K562 (cell line): ENCODE data around the gene MINPP1. TPM values are rescaled to one million over a fixed set of nuclear protein-coding genes. Genes with fewer than 3 reads are reported as not detected.

ENCODE experiments used
- ATAC-seq: fragments of 200-7000 bp; cut with Tn5 transposase; 3 replicates; pipeline ENCODE4 v1.9.1; 2020; ENCODE audit warnings: moderate library complexity
- BruUV-seq: library from RNA; stranded (reverse); fragments of 400-500 nt; replicated peaks from 2 replicates; lab custom pipeline; 2021; lab: Mats Ljungman, UMichigan
- CTCF ChIA-PET: fragments of 300-600 bp; formaldehyde crosslinking; extraction: SDS; loops from one replicate; lab custom pipeline; 2021; ENCODE audit warnings: low intra/inter-chr PET ratio; lab: Yijun Ruan, JAX
- POLR2A ChIA-PET: fragments of 300-600, 350-650 bp; sonication (Branson Sonifier 250); formaldehyde crosslinking; extraction: SDS; loops from one replicate; lab custom pipeline; 2021; ENCODE audit warnings: antibody characterized with exemption, inconsistent platforms; lab: Yijun Ruan, JAX
- DNase-seq, 4 experiments: peaks; one replicate each; pipeline versions ENCODE4 v3.0.0 to v3.0.0-alpha.2; 2011 to 2018; ENCODE audit warnings: low spot score in 3 of 4, mixed read lengths in 3 of 4; ENCODE audit errors: extremely low read depth in 1 of 4
- FAIRE-seq: peaks from 2 replicates; lab custom pipeline; 2011; peaks lifted over from hg19 to GRCh38; lab: Jason Lieb, UNC
- H2AFZ ChIP-seq: 2 replicates; pipeline ENCODE4 v1.6.0; 2011; ENCODE audit warnings: low read depth, low read length, control low read depth, inconsistent platforms
- H3K27ac ChIP-seq: fragments of 200-600 bp; 3 replicates; pipeline ENCODE4 v1.8.0; 2011; ENCODE audit warnings: low read depth, mild to moderate bottlenecking, control low read depth, inconsistent platforms, low read length, moderate library complexity, mixed read lengths; ENCODE audit errors: extremely low read depth
- H3K27me3 ChIP-seq, 2 experiments: fragments of 300-600 bp in 1 of 2; 2 replicates in 1 of 2; 3 replicates in 1 of 2; pipeline versions ENCODE4 v1.6.0 to v1.8.0; 2011; ENCODE audit warnings: inconsistent platforms in 2 of 2, low read length in 2 of 2, mild to moderate bottlenecking in 1 of 2, mixed read lengths in 1 of 2, moderate library complexity in 1 of 2; ENCODE audit not compliant: control insufficient read depth in 2 of 2, insufficient read depth in 2 of 2
- H3K36me3 ChIP-seq: fragments of 300-600 bp; 3 replicates; pipeline ENCODE4 v1.8.0; 2011; ENCODE audit warnings: mild to moderate bottlenecking, low read length, inconsistent platforms; ENCODE audit not compliant: control insufficient read depth, insufficient read depth
- H3K4me1 ChIP-seq, 2 experiments: fragments of 200-600 bp in 1 of 2; replicated peaks in 1 of 2; 2 replicates in 1 of 2; 3 replicates in 1 of 2; pipeline versions ENCODE4 v1.5.1 to v1.8.0; 2011; ENCODE audit warnings: inconsistent platforms in 2 of 2, low read length in 2 of 2, mild to moderate bottlenecking in 1 of 2, mixed read lengths in 1 of 2, moderate library complexity in 1 of 2; ENCODE audit not compliant: control insufficient read depth in 2 of 2, insufficient read depth in 2 of 2
- H3K4me2 ChIP-seq: 2 replicates; pipeline ENCODE4 v1.6.1; 2011; ENCODE audit warnings: low read length, control low read depth, inconsistent platforms, mixed read lengths; ENCODE audit not compliant: insufficient read depth
- H3K4me3 ChIP-seq: fragments of 200-600 bp; sonication (generic), shearing (Covaris generic); 2 replicates; pipeline ENCODE4 v1.5.1; 2016; ENCODE audit warnings: control low read depth, inconsistent platforms
- H3K79me2 ChIP-seq: fragments of 200-600 bp; 3 replicates; pipeline ENCODE4 v1.8.0; 2011; ENCODE audit warnings: low read length, inconsistent platforms; ENCODE audit not compliant: control insufficient read depth, insufficient read depth
- H3K9ac ChIP-seq, 2 experiments: 2 replicates each; pipeline versions ENCODE4 v1.6.0 to v1.6.1; 2011; ENCODE audit warnings: low read depth in 2 of 2, low read length in 2 of 2, control low read depth in 1 of 2, inconsistent platforms in 1 of 2, mild to moderate bottlenecking in 1 of 2, mixed read lengths in 1 of 2; ENCODE audit not compliant: insufficient read depth in 1 of 2
- H3K9me1 ChIP-seq: one replicate; pipeline ENCODE4 v1.6.0; 2011; ENCODE audit warnings: inconsistent platforms, mild to moderate bottlenecking, low read length, moderate library complexity; ENCODE audit not compliant: control insufficient read depth, insufficient read depth
- H3K9me3 ChIP-seq: replicated peaks from 2 replicates; pipeline ENCODE4 v1.5.1; 2011; ENCODE audit warnings: low read depth, low read length, inconsistent platforms; ENCODE audit not compliant: control insufficient read depth, insufficient read depth
- H4K20me1 ChIP-seq: replicated peaks from 2 replicates; pipeline ENCODE4 v1.6.1; 2011; ENCODE audit warnings: low read length, inconsistent platforms, mixed read lengths; ENCODE audit not compliant: control insufficient read depth, insufficient read depth
- CEBPG ChIP-seq, 3 experiments: fragments of 200-800 bp in 1 of 3; sonication (Bioruptor generic) in 1 of 3; sonication (generic) in 1 of 3; formaldehyde crosslinking in 1 of 3; IDR thresholded peaks in 2 of 3; conservative IDR thresholded peaks in 1 of 3; 2 replicates each; pipeline versions ENCODE4 v1.6.1 to v1.8.0; 2016 to 2022; ENCODE audit warnings: missing compliant biosample characterization in 2 of 3, missing genetic modification characterization in 2 of 3, mild to moderate bottlenecking in 1 of 3, missing genetic modification reagents in 1 of 3
- DLX4 ChIP-seq: fragments of 250-450 bp; sonication (Bioruptor Pico); IDR thresholded peaks from 2 replicates; pipeline ENCODE4 v1.6.1; 2021; ENCODE audit warnings: mild to moderate bottlenecking
- ERF ChIP-seq: fragments of 450-650 bp; formaldehyde crosslinking; IDR thresholded peaks from 2 replicates; pipeline ENCODE4 v1.4.0; 2020; ENCODE audit warnings: mild to moderate bottlenecking, mixed read lengths
- MLX ChIP-seq, 2 experiments: fragments of 450-650 bp in 1 of 2; sonication (generic) in 1 of 2; formaldehyde crosslinking; conservative IDR thresholded peaks; 2 replicates each; pipeline versions ENCODE4 v1.4.0 to v1.8.1; 2020 to 2022; ENCODE audit warnings: mild to moderate bottlenecking in 1 of 2, missing genetic modification reagents in 1 of 2
- OTX1 ChIP-seq: fragments of 450-650 bp; formaldehyde crosslinking; IDR thresholded peaks from 2 replicates; pipeline ENCODE4 v1.4.0; 2022; ENCODE audit warnings: mild to moderate bottlenecking
- SMARCA5 ChIP-seq: fragments of 450-650 bp; IDR thresholded peaks from 2 replicates; pipeline ENCODE4 v1.6.1; 2016
- SPI1 ChIP-seq: IDR thresholded peaks from 2 replicates; pipeline ENCODE4 v1.6.1; 2011; ENCODE audit warnings: low read depth, low read length, control low read depth, borderline replicate concordance
- TAF1 ChIP-seq: IDR thresholded peaks from 2 replicates; pipeline ENCODE4 v1.6.1; 2011; ENCODE audit warnings: mild to moderate bottlenecking, low read length, moderate library complexity; ENCODE audit not compliant: insufficient read depth, control insufficient read depth, severe bottlenecking; ENCODE audit errors: extremely low read depth
- TFE3 ChIP-seq: fragments of 450-650 bp; formaldehyde crosslinking; IDR thresholded peaks from 2 replicates; pipeline ENCODE4 v1.4.0; 2020; ENCODE audit warnings: mild to moderate bottlenecking, mixed read lengths
- WGBS: fragments of 100-300 bp; shearing (Covaris generic); methylation state at CpG from one replicate; pipeline ENCODE4 v1.1.6; 2016; ENCODE audit warnings: low coverage, mixed read lengths; ENCODE audit not compliant: insufficient coverage; ENCODE audit errors: missing lambda C conversion rate; 5-methylcytosine and 5-hydroxymethylcytosine counted together
- in situ Hi-C: fragments of 300-500 bp; cut with MboI; formaldehyde crosslinking; loops from 4 replicates; pipeline ENCODE4 v1.15.0; 2018; ENCODE audit warnings: inconsistent platforms, mixed read lengths
- intact Hi-C: fragments of 100-400 bp; cut with micrococcal nuclease; formaldehyde crosslinking; loops from 2 replicates; pipeline ENCODE4 v1.14.2; 2022
- polyA plus RNA-seq, 8 experiments: library from polyadenylated mRNA; depleted of rRNA in 4 of 8; stranded (reverse) in 5 of 8; unstranded in 3 of 8; fragments of >200 nt; fragmentation: Nextera tagmentation in 2 of 8; fragmentation: Illumina TruSeq in 1 of 8; extraction: Ambion mirVana in 2 of 8; extraction: Trizol in 1 of 8; gene quantifications; 2 replicates each; pipeline versions ENCODE4 v1.2.1 to v1.2.3, GENCODE V29; 2011 to 2014; ENCODE audit warnings: inconsistent platforms in 1 of 8, missing spikeins in 1 of 8
- total RNA-seq, 7 experiments: library from RNA; depleted of rRNA in 6 of 7; stranded (reverse); fragments of >200 nt in 6 of 7; fragmentation: Illumina TruSeq in 2 of 7; extraction: Trizol in 2 of 7; gene quantifications; 2 replicates each; pipeline versions ENCODE4 v1.2.1 to v1.2.3, GENCODE V29; 2011 to 2021; ENCODE audit warnings: low replicate concordance in 1 of 7

The MINPP1 gene
- total and polyA plus RNA-seq, 9 of the 15 experiments (the other 6 are each of a cell fraction or from before 2014, with no cell fraction given): 11.5 to 44.5 (median 27.1) TPM

- peak in 1 of 4 experiments; percentile 8 for DNase-seq
- TF ChIP-seq SMARCA5: no peak
- TF ChIP-seq SPI1: no peak
- no peak for TF ChIP-seq ERF (CRISPR knock-in tag)
- TF ChIP-seq DLX4 (CRISPR knock-in tag): no peak
- no peak for TF ChIP-seq MLX (CRISPR knock-in tag; conservative IDR thresholded peaks at IDR 0.05)
- no peak for TF ChIP-seq TAF1
- TF ChIP-seq TFE3 (CRISPR knock-in tag): no peak
- TF ChIP-seq CEBPG (CRISPR knock-in tag; IDR thresholded peaks at IDR 0.05): no peak
- TF ChIP-seq CEBPG (tag; conservative IDR thresholded peaks at IDR 0.05 in 1 of 2, IDR thresholded peaks at IDR 0.05 in 1 of 2): no peak
- TF ChIP-seq OTX1 (CRISPR knock-in tag): no peak
- CTCF ChIA-PET: no interaction called here
- Histone ChIP-seq H3K9me1 (no peaks in the 10 kb centered on the region), H4K20me1 (no peaks in the 10 kb centered on the region; the same call in 1 of the 2 replicates), H3K27me3 (no peaks in the 10 kb centered on the region), H3K27ac (no peak overlapping the region), H3K9me3 (no peaks in the 10 kb centered on the region), H3K4me3 (no peak overlapping the region), H3K79me2 (peaks cover 38% of the 10 kb centered on the region), H3K9ac (no peak overlapping the region), H3K4me1 (peaks cover 8 to 27% of the 10 kb centered on the region in 2 experiments; a peak in 4 of 5 replicates), H3K4me2 (no peak overlapping the region), H3K36me3 (peaks cover 52% of the 10 kb centered on the region; the same call in 2 of the 3 replicates), H2AFZ (no peak overlapping the region)
- POLR2A ChIA-PET: no interaction called here
- WGBS: 88% methylated on average over 2 of the region's 2 CpGs
- ATAC-seq: no peak; the same call in 2 of the 3 replicates
- intact Hi-C loops: no loop called here
- peak; percentile 6 for FAIRE-seq
- in situ Hi-C loops: no loop called here
- BruUV-seq: no TSS peak
These were observed 46.0 kb downstream of the MINPP1 start for GRCh38 chr10:87550741-87551140.
